ENCODE results near the gene DSG3.

DNA sequence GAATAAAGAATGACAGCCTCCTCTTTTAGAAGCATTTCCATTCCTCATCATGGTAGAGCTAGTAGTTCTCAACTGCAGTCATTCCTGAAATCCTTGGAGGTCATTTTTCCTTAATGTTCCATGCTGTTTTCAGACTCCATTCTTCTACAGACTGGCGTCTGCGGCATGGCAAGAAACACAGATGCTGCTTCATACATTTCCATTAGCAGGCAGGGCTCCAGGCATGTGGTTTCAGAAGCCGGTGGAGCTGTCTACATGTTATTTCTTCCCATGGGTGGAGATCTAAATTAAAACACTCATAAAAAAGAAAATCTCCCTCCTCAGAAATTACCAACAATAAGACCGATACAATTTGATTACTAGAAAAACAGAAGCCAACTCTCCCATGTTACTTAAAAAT lies 6.0 kb upstream of the DSG3 start:
- TF ChIP-seq CTCF (IDR thresholded peaks at IDR 0.05; ENCODE audit: control extremely low read depth in 1 of 3, insufficient read depth in 1 of 3, low read depth in 1 of 3, low read length in 3 of 3) (no peak), JUN (IDR thresholded peaks at IDR 0.05; ENCODE audit: low read depth, low read length) (no peak)

All from H1 (cell line).